ENCODE results near the gene CHL1.
"Not testable (repeated sequence)": the region's sequence is repeated elsewhere in the genome, so short reads cannot be mapped to it uniquely, and the experiment has no call there.

CHL1 gene

DNA sequence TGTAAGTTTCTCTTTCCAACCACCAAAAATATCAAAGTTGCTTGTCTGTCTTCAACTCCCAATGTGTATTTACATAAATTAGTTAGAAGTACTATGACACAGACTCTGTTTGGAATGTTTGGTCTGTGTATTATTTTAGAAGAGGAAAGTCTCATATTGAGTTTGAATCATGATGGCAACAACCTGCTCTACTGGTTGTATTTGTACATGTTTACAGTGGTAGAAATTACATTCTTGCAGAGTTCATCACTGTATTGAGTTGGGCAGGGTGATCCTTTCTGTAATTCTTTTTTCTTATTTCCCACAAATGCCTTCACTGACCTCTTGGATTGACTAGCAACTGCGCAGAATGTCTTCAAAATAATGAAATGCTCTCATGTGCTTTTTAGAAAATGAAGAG, 149.6 kb downstream of the CHL1 start:
- DNase-seq (ENCODE audit: low spot score): no peak

- no peak for DNase-seq (ENCODE audit: low spot score)
These were observed 151.0 kb downstream of the CHL1 start for GRCh38 chr3:347581-347980.

DNA sequence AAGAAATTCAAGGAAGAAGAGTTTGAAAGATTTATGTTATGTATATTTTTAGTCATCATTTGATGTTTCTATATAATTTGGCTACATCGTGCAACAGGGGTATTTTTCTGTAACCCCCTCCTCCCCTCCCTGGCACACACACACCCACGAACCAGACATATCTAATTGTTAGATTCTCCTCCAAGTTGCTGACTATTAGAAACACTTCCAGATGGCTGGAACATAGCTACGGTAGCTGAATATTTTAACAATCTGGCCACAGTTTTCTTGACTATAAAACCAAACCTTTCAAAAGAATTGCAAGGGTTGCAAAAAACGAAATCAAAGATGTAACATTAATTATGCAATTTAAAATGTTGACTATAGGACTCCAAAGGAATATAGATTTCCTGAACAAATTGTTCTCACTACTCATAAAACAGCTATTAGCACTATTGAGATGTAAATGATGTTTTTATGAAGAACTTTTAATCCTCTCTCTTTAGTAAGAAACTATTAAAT, 154.4 kb downstream of the CHL1 start:
- no peak for DNase-seq (ENCODE audit: low spot score)

DNA sequence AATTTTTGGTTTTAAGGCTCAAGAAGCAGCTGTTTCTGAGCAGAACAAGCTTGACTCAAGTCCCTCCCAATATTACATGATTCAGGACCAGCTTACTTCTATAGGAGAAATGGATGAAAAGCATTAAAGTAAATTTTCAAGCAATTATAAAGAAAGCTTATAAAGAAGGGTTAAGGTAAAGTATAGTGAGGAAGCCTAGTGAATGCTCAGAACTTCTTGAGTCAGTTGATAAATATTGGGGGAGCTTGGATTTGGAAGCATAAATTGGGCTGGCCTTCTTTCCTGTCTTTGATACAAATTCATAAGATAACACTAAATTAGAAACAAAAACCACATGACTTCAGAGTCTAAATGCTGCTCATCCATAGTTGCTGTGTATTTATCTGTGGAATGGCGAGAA, 156.0 kb downstream of the CHL1 start:
- no peak for DNase-seq (ENCODE audit: low spot score)

GRCh38 chr3:353191-353739, 156.7 kb downstream of the CHL1 start:
- no peak for DNase-seq (ENCODE audit: low spot score)

- DNase-seq (ENCODE audit: low spot score): no peak
These were observed 157.9 kb downstream of the CHL1 start for GRCh38 chr3:354432-354831.

DNA sequence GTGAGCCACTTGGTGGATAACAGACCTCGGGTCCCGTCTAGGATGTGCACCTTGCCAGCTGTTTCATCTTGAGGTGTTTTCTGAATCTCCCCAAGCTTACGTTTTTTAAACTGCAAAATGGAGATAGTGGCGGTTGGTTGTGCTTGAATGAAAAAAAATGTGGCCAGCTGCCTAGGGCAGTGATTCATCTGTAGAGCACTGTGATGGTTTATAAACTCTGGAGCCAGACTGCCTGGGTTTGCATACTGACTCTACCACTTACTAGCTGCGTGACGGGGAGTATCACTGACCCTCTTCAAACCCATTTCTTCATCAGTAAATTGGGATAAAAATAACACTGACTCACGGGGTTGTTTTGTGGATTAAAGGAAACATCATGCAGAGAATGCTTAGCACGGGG, 159.1 kb downstream of the CHL1 start:
- DNase-seq (ENCODE audit: low spot score): no peak

- DNase-seq (ENCODE audit: low spot score): no peak
These were observed 160.4 kb downstream of the CHL1 start for GRCh38 chr3:356952-357351.

- DNase-seq (ENCODE audit: low spot score): no peak
These were observed 163.1 kb downstream of the CHL1 start for GRCh38 chr3:359672-360071.

DNA sequence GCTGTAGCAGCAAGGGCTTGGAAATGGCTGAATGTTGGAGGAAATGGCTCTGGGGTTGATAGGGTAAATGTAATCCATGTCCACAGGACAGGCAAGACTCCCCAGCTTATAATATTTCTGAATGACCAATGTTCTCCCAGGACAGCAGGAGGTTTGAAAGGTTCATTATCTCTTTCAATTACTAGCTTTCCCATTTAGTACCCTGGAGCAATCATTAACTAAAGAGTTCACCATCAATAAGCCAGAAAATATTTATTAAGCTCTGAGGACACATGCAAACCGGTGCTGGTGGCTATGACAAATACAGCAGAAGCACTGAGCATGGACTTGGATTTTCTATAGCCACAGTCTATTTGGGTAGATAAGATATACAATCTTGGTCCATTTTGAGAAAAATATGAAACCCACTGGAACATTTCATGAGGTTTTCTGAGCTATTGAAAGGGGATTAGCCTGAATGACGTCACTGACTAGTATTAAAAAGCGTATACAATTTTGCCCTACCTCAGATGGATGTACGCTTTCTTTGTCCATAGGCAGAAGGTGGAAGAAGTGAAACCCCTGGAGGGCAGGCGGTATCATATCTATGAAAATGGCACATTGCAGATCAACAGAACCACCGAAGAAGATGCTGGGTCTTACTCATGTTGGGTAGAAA, 166.2 kb downstream of the CHL1 start:
- no peak for DNase-seq (ENCODE audit: low spot score)

GRCh38 chr3:364287-364686, 167.7 kb downstream of the CHL1 start:
- no peak for DNase-seq (ENCODE audit: low spot score)

DNA sequence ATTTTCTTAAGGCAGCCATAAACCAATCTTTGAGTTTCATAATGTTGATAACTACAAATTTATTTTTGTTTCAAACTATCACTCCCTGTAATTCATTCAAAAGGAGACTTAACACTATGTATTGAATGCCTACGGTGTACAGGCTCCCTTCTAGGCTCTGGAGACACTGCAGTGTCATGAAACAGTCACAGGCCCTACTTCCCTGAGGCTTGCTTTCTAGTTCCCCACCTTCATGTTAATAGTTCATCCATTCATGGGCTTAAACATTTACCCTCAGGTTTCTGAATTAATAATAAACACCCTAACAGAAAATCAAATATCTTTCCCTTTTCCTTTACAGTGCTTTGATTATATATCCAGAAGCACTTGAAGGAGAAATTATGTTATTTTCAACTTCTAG, 168.7 kb downstream of the CHL1 start:
- no peak for DNase-seq (ENCODE audit: low spot score)

DNA sequence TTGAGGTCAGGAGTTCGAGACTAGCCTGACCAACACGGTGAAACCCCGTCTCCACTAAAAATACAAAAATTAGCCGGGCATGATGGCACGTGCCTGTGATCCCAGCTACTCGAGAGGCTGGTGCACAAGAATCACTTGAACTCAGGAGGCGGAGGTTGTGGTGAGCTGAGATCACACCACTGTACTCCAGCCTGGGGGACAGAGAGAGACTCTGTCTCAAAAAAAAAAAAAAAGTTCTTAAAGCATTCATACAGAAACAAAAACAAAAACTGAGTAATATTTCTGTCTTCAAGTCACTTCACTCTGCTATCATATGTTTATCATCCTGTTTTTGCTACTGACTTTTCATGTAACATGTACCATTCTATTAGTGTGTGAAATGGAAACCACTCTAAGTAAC, 169.7 kb downstream of the CHL1 start:
- not testable (repeated sequence) for DNase-seq (ENCODE audit: low spot score)

DNA sequence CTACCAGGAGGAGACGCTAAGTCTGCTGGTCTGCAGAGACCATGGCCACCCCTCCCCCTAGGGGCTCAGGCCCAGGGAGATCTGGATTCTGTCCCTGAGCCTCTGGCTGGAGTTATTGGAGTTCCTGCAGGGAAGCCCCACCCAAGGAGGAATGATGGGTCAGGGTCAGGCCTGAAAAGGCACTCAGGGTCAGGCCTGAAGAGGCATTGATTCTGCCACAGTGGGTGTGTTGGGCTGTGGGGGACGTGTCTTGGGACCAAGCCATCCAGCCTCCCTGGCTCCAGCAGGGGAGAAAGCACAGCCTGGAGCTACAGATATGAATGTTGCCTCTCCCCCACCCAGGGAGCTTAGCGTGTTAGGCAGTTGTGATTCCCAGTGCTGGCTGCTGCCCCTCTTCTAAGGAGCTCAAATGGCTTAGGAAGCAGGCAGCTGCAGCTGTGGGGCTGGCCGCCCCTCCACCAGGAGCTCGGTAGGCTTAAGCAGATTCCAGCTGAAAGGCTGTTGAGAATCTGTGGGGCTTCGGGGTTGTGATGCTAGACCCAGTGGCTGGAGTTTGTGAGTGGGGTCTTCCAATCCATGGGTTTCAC, 176.7 kb downstream of the CHL1 start:
- DNase-seq (ENCODE audit: low spot score): no peak

GRCh38 chr3:374459-374858, 177.9 kb downstream of the CHL1 start:
- no peak for DNase-seq (ENCODE audit: low spot score)

- DNase-seq (ENCODE audit: low spot score): no peak
These were observed 180.6 kb downstream of the CHL1 start for GRCh38 chr3:377158-377561.

DNA sequence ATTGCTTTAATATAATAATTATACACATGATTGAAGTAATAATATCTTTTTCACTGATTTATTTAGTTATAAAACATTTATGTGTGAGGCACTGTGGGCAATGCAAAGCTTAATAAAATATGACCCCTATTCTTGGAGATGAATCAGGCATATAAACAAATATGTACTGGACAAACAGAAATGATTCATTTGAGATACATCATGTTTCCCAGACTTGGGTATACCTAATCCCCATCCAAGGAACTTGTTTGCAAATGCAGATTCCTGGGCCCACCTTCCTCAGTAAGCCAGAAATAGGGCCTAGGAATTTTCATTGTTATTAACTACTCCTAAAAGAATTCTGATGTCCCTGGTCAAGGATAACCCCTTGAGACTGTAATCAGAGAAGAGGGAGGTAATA, 184.2 kb downstream of the CHL1 start:
- DNase-seq (ENCODE audit: low spot score): no peak

GRCh38 chr3:385151-385550, 188.6 kb downstream of the CHL1 start:
- DNase-seq (ENCODE audit: low spot score): no peak

GRCh38 chr3:394775-395174, 198.2 kb downstream of the CHL1 start:
- DNase-seq (ENCODE audit: low spot score): no peak

- no peak for DNase-seq (ENCODE audit: low spot score)
These were observed 199.7 kb downstream of the CHL1 start for GRCh38 chr3:396293-396692.

DNA sequence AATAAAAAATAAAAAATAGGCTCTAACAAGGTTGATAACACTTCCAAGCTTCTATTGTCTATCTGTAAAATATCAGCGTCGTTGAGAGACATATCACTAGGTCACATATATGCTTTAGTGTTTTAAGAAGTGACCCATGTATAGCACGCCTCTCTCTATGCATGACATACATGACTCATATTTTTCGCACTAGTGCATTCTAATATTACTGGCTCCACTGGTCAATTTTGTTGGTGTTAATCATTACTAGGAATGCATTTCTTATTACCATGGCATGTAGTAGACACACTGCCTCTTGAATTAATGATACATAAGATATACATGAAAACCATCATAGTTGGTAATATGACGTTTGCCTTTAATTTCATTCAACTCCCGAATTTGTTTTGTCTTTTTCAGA, 203.1 kb downstream of the CHL1 start:
- DNase-seq (ENCODE audit: low spot score): no peak

- no peak for DNase-seq (ENCODE audit: low spot score)
These were observed 207.3 kb downstream of the CHL1 start for GRCh38 chr3:403826-404225.

DNA sequence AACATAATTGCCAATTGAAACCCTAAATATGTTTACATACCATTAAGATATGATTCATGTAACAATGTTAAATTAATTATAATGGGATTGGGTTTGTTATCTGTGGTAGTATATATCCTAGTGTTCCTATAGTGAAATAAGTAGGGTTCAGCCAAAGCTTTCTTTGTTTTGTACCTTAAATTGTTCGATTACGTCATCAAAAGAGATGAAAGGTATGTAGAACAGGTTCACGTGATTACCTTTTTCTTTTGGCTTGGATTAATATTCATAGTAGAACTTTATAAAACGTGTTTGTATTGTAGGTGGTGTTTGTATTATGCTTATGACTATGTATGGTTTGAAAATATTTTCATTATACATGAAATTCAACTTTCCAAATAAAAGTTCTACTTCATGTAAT, 212.4 kb downstream of the CHL1 start:
- DNase-seq (ENCODE audit: low spot score): no peak

DNA sequence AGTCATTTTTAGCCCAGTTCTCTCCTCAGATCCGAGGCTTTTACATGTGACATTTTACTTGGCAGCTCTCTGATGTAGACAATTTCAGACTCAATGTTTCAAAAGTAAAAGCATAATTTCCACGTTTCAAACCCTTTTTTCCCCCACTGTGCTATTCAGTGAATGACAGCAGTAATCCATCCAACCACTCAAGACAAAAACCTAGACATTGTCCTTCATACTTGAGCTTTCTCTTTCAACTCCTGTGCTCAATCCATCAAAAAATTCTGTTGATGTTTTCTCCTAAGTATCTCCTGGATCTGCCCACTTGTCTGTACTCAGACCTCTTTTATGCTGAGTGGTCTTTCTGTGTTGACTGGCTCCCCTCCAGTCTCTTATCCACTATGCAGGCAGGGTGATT, 214.7 kb downstream of the CHL1 start:
- DNase-seq (ENCODE audit: low spot score): no peak
